Smooth muscle cell (in vitro differentiated cells): ENCODE results near the gene WDR76. TPM values are rescaled to one million over a fixed set of nuclear protein-coding genes. Genes with fewer than 3 reads are reported as not detected.

Experiments used
- DNase-seq: peaks from one replicate; lab custom pipeline; 2025; ENCODE audit not compliant: unreplicated experiment; lab: John Stamatoyannopoulos, UW
- H2AFZ ChIP-seq: fragments of 200-600 bp; sonication (generic); 2 replicates; pipeline ENCODE4 v1.6.0; 2016; ENCODE audit warnings: antibody characterized with exemption, low read depth, mild to moderate bottlenecking
- H3F3A ChIP-seq: fragments of 200-600 bp; sonication (generic); 2 replicates; pipeline ENCODE4 v1.6.0; 2017; ENCODE audit warnings: antibody characterized with exemption, low read depth
- H3K27ac ChIP-seq: fragments of 200-600 bp; sonication (generic); 2 replicates; pipeline ENCODE4 v1.5.1; 2016; ENCODE audit warnings: low read depth, mild to moderate bottlenecking
- H3K27me3 ChIP-seq: fragments of 200-600 bp; sonication (generic); 2 replicates; pipeline ENCODE4 v1.6.1; 2016; ENCODE audit warnings: low read depth, mild to moderate bottlenecking
- H3K36me3 ChIP-seq: fragments of 200-600 bp; sonication (generic); 2 replicates; pipeline ENCODE4 v1.5.1; 2016; ENCODE audit warnings: low read depth
- H3K4me1 ChIP-seq: fragments of 200-600 bp; sonication (generic); 2 replicates; pipeline ENCODE4 v1.5.1; 2016; ENCODE audit warnings: low read depth
- H3K4me2 ChIP-seq: fragments of 200-600 bp; sonication (generic); 2 replicates; pipeline ENCODE4 v1.6.0; 2016; ENCODE audit warnings: mild to moderate bottlenecking
- H3K4me3 ChIP-seq: fragments of 200-600 bp; sonication (generic); 2 replicates; pipeline ENCODE4 v1.5.1; 2016; ENCODE audit warnings: mild to moderate bottlenecking
- H3K79me2 ChIP-seq: fragments of 200-600 bp; sonication (generic); 2 replicates; pipeline ENCODE4 v1.6.0; 2016; ENCODE audit warnings: low read depth, mild to moderate bottlenecking
- H3K9ac ChIP-seq: fragments of 200-600 bp; sonication (generic); 2 replicates; pipeline ENCODE4 v1.6.0; 2016; ENCODE audit warnings: low read depth
- H3K9me3 ChIP-seq: fragments of 200-600 bp; sonication (generic); replicated peaks from 2 replicates; pipeline ENCODE4 v1.5.1; 2016; ENCODE audit warnings: low read depth
- H4K20me1 ChIP-seq: fragments of 200-600 bp; sonication (generic); 2 replicates; pipeline ENCODE4 v1.6.0; 2016; ENCODE audit warnings: low read depth
- CTCF ChIP-seq: fragments of 200-600 bp; sonication (generic); IDR thresholded peaks from 2 replicates; pipeline ENCODE4 v1.5.1; 2017; ENCODE audit warnings: borderline replicate concordance, mild to moderate bottlenecking, antibody characterized with exemption; ENCODE audit not compliant: insufficient read depth, poor library complexity, severe bottlenecking
- WGBS: methylation state at CpG from one replicate; pipeline ENCODE4 v1.1.7; 2016; ENCODE audit warnings: low lambda C conversion rate; 5-methylcytosine and 5-hydroxymethylcytosine counted together
- microRNA counts: library from miRNA; unstranded; fragments of <30 nt; microRNA quantifications from one replicate; lab custom pipeline; 2016
- microRNA-seq: library from miRNA; unstranded; fragments of <30 nt; microRNA quantifications from one replicate; pipeline ENCODE4, GENCODE V29; 2016; ENCODE audit warnings: borderline number of aligned reads
- polyA plus RNA-seq: library from polyadenylated mRNA; unstranded; fragments of >200 nt; fragmentation: Nextera tagmentation; extraction: Ambion mirVana; gene quantifications from 2 replicates; pipeline ENCODE4 v1.2.1, GENCODE V29; 2016
- small RNA-seq: library from RNA; depleted of rRNA; stranded (forward); fragments of <200 nt; gene quantifications from one replicate; pipeline ENCODE3, GENCODE V24; 2014
- total RNA-seq: library from RNA; depleted of rRNA; stranded (reverse); fragments of >200 nt; gene quantifications from 2 replicates; pipeline ENCODE4 v1.2.3, GENCODE V29; 2014

WDR76 gene
- total and polyA plus RNA-seq, 2 experiments from 2014 or later, result 3.4 to 9.8 TPM

- no peak for TF ChIP-seq CTCF
- Histone ChIP-seq H2AFZ (no peak overlapping the region), H3K4me1 (no peaks in the 10 kb centered on the region), H3K27me3 (no peaks in the 10 kb centered on the region), H3K9me3 (no peaks in the 10 kb centered on the region), H4K20me1 (no peaks in the 10 kb centered on the region), H3K4me2 (peak overlapping the region; percentile 5), H3K27ac (peak overlapping the region; percentile 78), H3K4me3 (no peak overlapping the region), H3F3A (peaks cover 4% of the 10 kb centered on the region), H3K9ac (peak overlapping the region; percentile 36), H3K36me3 (no peaks in the 10 kb centered on the region), H3K79me2 (no peaks in the 10 kb centered on the region)
- 39% methylated on average over 1 of the region's 1 CpG for WGBS
- DNase-seq, result no peak
Measured at GRCh38 chr15:43913941-43914340, 87.1 kb downstream of the WDR76 start.

GRCh38 chr15:43915631-43916325 is 89.0 kb downstream of the WDR76 start:
- Histone ChIP-seq H3K4me3 (no peak overlapping the region), H3K9me3 (no peaks in the 10 kb centered on the region), H3F3A (peaks cover 8% of the 10 kb centered on the region), H2AFZ (no peak overlapping the region), H3K4me1 (peaks cover 3% of the 10 kb centered on the region), H4K20me1 (no peaks in the 10 kb centered on the region), H3K27me3 (no peaks in the 10 kb centered on the region), H3K79me2 (no peaks in the 10 kb centered on the region), H3K4me2 (no peak overlapping the region), H3K27ac (no peak overlapping the region), H3K36me3 (no peaks in the 10 kb centered on the region), H3K9ac (no peak overlapping the region)
- WGBS, result 31% methylated on average over 5 of the region's 5 CpGs
- TF ChIP-seq CTCF, result no peak
- no peak for DNase-seq

GRCh38 chr15:43916326-43916660 is 89.5 kb downstream of the WDR76 start:
- H3K4me2 ChIP-seq, result no peak overlapping the region
- H4K20me1 ChIP-seq, result no peaks in the 10 kb centered on the region
- H3K79me2 ChIP-seq, result no peaks in the 10 kb centered on the region
- H3K27me3 ChIP-seq, result no peaks in the 10 kb centered on the region
- no peak overlapping the region for H3K27ac ChIP-seq
- WGBS, result 92% methylated on average over 4 of the region's 4 CpGs
- H3K4me3 ChIP-seq, result no peak overlapping the region
- peaks cover 13% of the 10 kb centered on the region for H3F3A ChIP-seq
- H3K4me1 ChIP-seq, result peaks cover 8% of the 10 kb centered on the region
- DNase-seq, result no peak
- no peak overlapping the region for H3K9ac ChIP-seq
- H3K36me3 ChIP-seq, result no peaks in the 10 kb centered on the region
- no peak for TF ChIP-seq CTCF
- no peaks in the 10 kb centered on the region for H3K9me3 ChIP-seq
- H2AFZ ChIP-seq, result no peak overlapping the region

MicroRNAs encoded within 50 kb of the gene (microRNA counts, 767-probe panel; counts per million panel counts)
- microRNA hsa-miR-1282 (lab: Ali Mortazavi, UCI), result 183 counts per million

Small RNAs within 50 kb of the gene (microRNA-seq; reads per million reads assigned to microRNA genes)
- gene MIR1282, result not detected

Small RNAs within 50 kb of the gene (small RNA-seq; reads per million reads assigned to genes)
- gene MIR1282 (not detected), gene RF00019 (not detected)

Other genes with a start within 250 kb of the WDR76 start
- gene PPIP5K1, start 236.8 kb upstream of the WDR76 start, total RNA-seq, result 14.5 and 24.6 TPM in 2 replicates
- 4.8 and 8.7 TPM in 2 replicates for gene PPIP5K1, start 236.8 kb upstream of the WDR76 start, polyA plus RNA-seq
- 0.27 and 7.2 TPM in 2 replicates for gene CKMT1B, start 233.0 kb upstream of the WDR76 start, total RNA-seq
- gene CKMT1B, start 233.0 kb upstream of the WDR76 start, polyA plus RNA-seq, result not detected in 2 replicates
- gene STRC, start 208.2 kb upstream of the WDR76 start, total RNA-seq, result 0.31 and 0.49 TPM in 2 replicates
- gene STRC, start 208.2 kb upstream of the WDR76 start, polyA plus RNA-seq, result 0.75 and 1.2 TPM in 2 replicates
- gene CATSPER2, start 178.2 kb upstream of the WDR76 start, total RNA-seq, result 1.7 and 20.7 TPM in 2 replicates
- 1.9 and 3.7 TPM in 2 replicates for gene CATSPER2, start 178.2 kb upstream of the WDR76 start, polyA plus RNA-seq
- gene CKMT1A, start 133.1 kb upstream of the WDR76 start, total RNA-seq, result 0.40 TPM in 1 of 2 replicates, not detected in the other
- 0.66 TPM in 1 of 2 replicates, not detected in the other for gene CKMT1A, start 133.1 kb upstream of the WDR76 start, polyA plus RNA-seq
- 309 and 390 TPM in 2 replicates for gene PDIA3, start 80.6 kb upstream of the WDR76 start, total RNA-seq
- 907 and 1,212 TPM in 2 replicates for gene PDIA3, start 80.6 kb upstream of the WDR76 start, polyA plus RNA-seq
- 1.1 and 3.7 TPM in 2 replicates for gene ELL3, start 50.0 kb upstream of the WDR76 start, total RNA-seq
- gene ELL3, start 50.0 kb upstream of the WDR76 start, polyA plus RNA-seq, result 0.25 and 3.2 TPM in 2 replicates
- 1,247 and 1,277 TPM in 2 replicates for gene SERF2, start 34.7 kb upstream of the WDR76 start, total RNA-seq
- 2,168 and 2,420 TPM in 2 replicates for gene SERF2, start 34.7 kb upstream of the WDR76 start, polyA plus RNA-seq
- not detected in 2 replicates for gene SERINC4, start 26.8 kb upstream of the WDR76 start, total RNA-seq
- 0.17 TPM in 1 of 2 replicates, not detected in the other for gene SERINC4, start 26.8 kb upstream of the WDR76 start, polyA plus RNA-seq
- 14.6 and 14.7 TPM in 2 replicates for gene HYPK, start 26.4 kb upstream of the WDR76 start, total RNA-seq
- gene HYPK, start 26.4 kb upstream of the WDR76 start, polyA plus RNA-seq, result 7.3 and 20.2 TPM in 2 replicates
- 34.9 and 43.3 TPM in 2 replicates for gene MFAP1, start 2.3 kb upstream of the WDR76 start, total RNA-seq
- gene MFAP1, start 2.3 kb upstream of the WDR76 start, polyA plus RNA-seq, result 37.9 and 41.2 TPM in 2 replicates